Suppressor macrophage treated with lipopolysaccharide for 4 hours (primary cell): ENCODE measurements around the gene TLE4.
"Not testable (repeated sequence)": the region's sequence is repeated elsewhere in the genome, so short reads cannot be mapped to it uniquely, and the experiment has no call there.

Source experiments
- DNase-seq: peaks from one replicate; pipeline ENCODE4 v3.0.0-alpha.2; 2020

TLE4 gene

GRCh38 chr9:79639354-79639753 lies 67.6 kb downstream of the TLE4 start:
- DNase-seq = no peak

DNA sequence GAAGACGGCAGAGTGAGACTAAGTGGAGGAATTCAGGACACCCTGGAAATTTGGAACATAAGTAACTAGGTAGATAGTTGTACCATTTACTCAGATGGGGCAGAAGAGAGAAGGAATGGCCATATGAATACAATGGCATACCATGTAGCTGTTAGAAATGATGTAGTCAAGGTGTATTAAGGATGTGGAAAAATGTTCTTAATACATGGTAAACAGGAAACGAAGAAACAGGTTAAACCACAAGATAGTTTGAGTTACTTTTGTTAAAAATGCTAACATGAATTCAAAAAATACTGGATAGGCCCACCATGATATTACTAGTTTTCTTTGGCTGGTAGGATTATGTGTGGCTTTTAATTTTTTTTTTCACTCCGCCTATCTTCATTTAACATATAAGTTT lies 68.3 kb downstream of the TLE4 start:
- DNase-seq = not testable (repeated sequence)

DNA sequence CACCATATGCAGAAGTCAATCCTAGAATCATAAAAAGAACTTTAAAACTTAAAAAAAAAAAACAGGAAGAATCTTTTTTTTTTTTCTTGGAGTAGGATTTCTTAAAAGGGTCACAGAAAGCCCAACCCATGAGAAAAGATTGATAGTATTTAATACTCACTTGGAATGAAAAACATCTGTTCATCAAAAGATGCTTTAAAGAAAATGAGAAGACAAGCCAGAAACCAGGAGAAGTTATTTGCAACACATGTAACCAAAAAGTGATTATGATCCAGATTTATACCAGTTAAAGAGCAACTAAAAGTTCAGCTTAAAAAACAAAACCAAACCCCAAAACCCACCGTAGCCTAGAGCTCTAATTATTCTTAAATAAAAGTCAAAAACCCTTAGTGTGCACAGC lies 69.3 kb downstream of the TLE4 start:
- no peak for DNase-seq

- no peak for DNase-seq
These were observed 70.9 kb downstream of the TLE4 start for GRCh38 chr9:79642671-79643070.

GRCh38 chr9:79644048-79644447 lies 72.3 kb downstream of the TLE4 start:
- no peak for DNase-seq

DNA sequence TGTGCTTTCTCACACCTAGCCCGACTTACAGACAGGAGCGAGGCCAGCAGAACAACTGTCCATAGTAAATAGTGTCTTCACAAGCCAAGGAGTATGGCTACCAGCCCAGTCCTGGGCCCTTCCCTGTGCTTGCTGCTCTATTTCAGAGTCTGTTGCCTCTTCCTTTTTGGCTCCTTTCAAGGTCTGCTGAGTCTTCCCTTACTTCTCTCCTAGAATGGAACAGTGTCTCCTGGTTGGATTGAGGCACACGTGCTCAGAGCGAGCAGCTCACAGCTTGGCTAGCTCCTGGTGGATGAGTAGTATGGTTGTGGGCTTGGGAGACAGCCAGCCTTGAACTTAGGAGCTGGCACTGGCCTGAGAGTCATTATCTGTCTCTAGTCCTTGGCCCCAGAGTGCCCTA lies 72.8 kb downstream of the TLE4 start:
- no peak for DNase-seq

DNA sequence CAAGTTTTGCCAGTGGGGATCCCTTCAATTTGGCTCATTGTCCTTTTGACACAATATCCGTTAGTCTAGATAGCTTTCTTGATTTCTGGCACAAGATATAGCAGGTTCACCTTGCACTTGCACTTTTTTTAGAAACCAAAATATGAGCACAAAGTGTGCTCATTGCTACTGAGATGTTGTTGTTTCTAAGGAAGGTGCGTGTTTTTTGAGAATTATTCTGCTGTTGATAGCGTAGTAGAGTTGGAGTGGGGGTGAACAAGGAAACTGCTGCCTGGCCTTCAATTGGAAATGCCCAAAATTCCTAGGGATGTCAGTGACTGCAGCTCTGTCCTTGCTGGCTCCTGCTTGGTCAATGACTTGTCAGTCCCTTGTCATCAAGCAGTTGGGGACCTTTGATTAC lies 73.3 kb downstream of the TLE4 start:
- DNase-seq = no peak

- no peak for DNase-seq
These were observed 74.3 kb downstream of the TLE4 start for GRCh38 chr9:79646096-79646495.

GRCh38 chr9:79651251-79651795 lies 79.6 kb downstream of the TLE4 start:
- peak; percentile 64 for DNase-seq

DNA sequence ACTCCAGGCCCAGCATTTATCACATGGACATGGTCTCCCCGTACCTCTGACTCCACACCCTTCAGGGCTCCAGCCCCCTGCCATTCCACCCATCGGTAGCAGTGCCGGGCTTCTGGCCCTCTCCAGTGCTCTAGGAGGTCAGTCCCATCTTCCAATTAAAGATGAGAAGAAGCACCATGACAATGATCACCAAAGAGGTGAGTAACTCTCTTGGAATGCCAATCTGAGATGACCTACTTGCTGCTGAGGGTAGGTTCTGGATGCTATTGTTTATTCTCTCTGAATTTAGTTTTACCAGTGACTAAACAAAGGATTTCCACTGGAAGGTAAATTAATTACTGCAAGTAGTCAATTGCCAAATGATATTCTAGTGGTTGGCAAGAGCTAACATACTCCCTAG lies 80.8 kb downstream of the TLE4 start:
- DNase-seq = no peak

DNA sequence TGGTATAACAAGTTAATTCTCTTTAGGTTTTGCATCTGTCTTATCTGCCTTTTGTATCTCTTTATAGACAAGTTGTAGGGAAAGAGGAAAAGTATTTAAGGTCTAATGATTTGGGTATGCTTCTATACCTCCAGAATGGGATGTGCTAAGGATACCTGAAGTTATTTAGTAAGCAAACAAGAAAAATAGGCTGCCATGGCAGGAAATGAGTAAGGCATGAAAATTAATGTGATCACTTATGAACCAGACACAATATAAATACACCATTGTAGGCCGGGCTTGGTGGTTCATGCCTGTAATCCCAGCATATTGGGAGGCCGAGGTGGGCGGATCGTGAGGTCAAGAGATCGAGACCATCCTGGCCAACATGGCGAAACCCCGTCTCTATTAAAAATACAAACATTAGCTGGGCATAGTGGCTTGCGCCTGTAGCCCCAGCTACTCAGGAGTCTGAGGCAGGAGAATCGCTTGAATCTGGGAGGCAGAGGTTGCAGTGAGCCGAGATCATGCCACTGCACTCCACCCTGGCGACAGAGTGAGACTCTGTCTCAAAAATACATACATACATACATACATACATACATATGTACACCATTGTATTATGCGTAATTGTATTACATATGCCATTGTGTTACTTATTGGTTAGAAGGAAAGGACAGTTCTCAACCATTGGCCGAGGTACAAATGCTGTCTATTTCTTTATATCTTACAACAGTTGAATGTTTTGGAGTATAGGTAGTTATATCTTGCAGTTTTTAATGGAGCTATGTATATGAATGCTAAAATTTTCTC lies 83.0 kb downstream of the TLE4 start:
- DNase-seq = not testable (repeated sequence)

GRCh38 chr9:79655551-79655950 lies 83.8 kb downstream of the TLE4 start:
- no peak for DNase-seq

DNA sequence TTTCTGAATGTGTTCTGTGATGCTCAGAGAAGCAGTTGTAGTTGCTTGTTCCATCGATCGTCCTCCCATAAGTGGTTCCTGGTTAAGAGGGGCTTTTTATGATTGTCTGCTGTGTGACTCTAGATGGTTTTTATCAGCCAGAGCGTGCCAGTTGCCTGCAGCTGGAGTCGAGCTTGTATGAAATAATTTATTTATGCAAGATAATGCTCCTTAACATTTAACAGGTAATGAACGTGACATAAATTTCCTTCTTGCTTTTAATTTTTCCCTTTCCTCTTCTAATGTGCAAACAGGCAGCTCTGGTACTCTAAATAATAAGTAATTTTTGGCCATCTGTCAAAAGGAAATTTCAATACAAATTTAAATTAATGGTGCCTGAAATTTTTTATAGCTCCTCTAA lies 84.4 kb downstream of the TLE4 start:
- no peak for DNase-seq

GRCh38 chr9:79657891-79658290 lies 86.1 kb downstream of the TLE4 start:
- no peak for DNase-seq

- no peak for DNase-seq
These were observed 87.2 kb downstream of the TLE4 start for GRCh38 chr9:79658926-79659325.

DNA sequence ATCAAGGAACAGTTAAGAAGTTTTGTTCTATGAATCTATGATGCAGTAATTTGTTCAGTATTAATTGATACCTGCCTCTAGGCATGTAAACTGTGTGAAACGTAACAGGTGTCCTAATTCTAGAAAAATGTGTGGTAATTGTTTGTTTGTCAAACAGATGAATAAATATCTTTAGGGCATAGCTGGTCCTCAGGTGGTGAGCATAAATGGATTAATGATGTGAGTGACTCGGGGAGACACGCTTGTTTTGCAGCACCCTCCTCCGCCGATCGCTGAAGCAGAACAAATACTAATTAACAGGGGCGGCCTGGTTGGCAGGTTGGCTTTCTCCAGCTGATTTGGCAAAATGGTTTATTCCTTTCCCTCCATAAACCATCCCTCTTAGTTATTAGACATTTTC lies 88.8 kb downstream of the TLE4 start:
- no peak for DNase-seq

- DNase-seq = no peak
These were observed 89.5 kb downstream of the TLE4 start for GRCh38 chr9:79661279-79661678.

DNA sequence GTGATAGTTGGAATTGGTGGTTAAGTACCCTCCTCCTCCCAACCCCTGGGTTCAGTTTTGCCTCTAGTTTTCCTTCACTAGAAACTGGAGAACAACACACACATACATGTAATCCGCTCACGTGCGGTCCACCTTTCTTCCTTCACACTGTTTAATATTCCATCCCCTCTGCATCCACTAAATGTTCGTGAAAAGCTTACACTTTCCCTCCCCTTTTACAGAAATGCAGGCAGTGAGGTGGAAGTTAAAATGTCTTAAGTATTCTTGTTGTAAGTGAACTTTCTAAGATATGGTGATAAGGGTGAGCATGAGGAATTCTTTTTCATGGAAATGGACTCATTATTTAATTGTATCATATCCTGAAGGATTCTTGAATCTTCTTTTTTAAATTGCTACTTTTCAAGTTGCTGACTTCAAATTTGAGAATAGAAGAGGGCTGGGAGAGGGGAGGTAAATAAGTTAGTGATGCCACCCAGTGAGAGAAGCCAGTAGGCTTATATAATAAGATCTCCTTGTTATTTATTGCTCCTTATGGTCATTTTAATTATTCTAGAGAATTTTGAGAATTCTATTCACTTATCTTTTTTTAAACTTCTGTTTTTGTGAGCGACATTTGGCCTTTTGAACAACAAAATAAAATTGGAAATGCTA lies 90.2 kb downstream of the TLE4 start:
- no peak for DNase-seq

DNA sequence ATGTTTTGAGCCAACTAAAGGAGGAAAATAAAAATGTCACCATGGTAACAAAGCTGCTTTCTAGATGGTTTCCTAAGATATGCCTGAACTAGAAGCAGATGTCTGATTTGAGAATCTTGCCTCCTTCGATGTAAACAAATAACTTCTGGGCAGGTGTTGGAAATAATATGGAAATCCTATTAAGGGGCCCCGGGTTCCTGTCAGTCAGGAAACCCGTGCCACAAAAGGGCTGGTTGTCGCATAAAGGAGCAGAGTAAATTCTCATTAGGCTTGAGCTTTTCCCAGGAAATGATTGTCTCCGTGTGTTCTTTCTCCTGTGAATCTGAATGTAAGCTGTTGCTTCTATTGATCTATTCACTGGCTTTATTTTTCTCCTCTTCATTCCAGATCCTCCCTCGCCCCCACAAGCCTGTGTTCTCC lies 90.8 kb downstream of the TLE4 start:
- DNase-seq = no peak

- DNase-seq = no peak
These were observed 91.5 kb downstream of the TLE4 start for GRCh38 chr9:79663300-79663699.

DNA sequence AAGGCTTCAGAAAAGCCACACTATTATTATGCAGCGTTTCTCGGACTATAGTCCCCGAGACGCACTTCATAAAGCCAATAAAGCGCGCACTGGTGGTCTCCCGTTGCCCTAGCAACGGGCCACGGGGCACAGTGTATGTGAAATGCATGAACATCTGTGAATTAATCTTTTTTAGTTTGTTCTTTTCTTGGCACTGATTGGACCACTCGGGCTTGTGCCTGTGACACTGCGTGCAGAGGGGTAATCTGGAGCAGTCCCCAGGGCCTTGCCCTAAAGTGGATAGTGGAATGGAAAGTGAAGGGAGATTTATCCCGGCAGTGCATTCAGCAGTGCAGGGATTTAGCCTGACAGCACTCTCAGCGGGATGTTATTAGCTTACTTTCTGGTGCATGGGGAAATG lies 92.1 kb downstream of the TLE4 start:
- DNase-seq = no peak

DNA sequence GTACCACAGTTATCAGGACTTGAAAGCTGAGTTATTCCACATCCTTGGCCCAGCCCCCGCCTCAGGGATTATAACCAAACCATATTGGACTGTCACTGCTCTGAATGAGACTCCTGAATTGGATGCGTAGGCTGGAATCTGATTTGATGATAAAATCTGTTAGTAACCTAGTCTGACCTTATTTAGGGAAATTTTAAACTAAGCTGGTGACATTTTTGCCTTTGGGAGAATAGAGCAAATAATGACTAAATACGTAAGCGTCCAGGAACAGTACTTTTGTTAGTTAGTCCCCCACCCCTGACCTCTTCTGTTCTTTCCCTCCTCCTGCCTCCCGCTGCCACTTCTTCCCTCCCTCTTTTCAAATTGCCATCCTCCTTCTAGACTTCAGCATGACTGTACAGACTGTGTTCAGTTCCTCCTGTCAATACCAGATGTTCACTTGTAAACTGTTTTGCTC lies 92.6 kb downstream of the TLE4 start:
- DNase-seq = peak; percentile 46

DNA sequence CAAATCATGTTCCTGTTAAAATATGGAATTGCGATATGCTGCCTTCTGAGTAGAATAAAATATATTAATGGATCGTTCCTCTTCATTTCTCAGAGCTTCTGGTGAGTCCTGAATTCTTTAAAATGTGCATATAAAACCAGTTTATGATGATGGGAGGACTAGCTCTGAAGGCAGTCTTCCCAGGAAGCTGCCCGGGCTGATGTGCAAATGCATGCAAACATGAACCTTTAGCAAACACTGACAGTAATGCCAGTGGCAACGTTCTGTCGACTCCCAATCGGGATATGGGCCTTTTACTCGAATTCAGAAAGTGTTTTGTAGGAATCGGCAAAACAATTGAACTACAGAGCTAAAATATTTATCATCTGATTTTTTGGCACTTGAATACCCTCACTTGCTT lies 93.6 kb downstream of the TLE4 start:
- DNase-seq = no peak

GRCh38 chr9:79665931-79666330 lies 94.2 kb downstream of the TLE4 start:
- peak; percentile 54 for DNase-seq
